Fibroblast of skin of right biceps (primary cell): ENCODE results near the gene OBSCN.

Experiments
- DNase-seq: peaks from one replicate; pipeline ENCODE4 v3.0.0-alpha.2; 2013

Gene OBSCN

DNA sequence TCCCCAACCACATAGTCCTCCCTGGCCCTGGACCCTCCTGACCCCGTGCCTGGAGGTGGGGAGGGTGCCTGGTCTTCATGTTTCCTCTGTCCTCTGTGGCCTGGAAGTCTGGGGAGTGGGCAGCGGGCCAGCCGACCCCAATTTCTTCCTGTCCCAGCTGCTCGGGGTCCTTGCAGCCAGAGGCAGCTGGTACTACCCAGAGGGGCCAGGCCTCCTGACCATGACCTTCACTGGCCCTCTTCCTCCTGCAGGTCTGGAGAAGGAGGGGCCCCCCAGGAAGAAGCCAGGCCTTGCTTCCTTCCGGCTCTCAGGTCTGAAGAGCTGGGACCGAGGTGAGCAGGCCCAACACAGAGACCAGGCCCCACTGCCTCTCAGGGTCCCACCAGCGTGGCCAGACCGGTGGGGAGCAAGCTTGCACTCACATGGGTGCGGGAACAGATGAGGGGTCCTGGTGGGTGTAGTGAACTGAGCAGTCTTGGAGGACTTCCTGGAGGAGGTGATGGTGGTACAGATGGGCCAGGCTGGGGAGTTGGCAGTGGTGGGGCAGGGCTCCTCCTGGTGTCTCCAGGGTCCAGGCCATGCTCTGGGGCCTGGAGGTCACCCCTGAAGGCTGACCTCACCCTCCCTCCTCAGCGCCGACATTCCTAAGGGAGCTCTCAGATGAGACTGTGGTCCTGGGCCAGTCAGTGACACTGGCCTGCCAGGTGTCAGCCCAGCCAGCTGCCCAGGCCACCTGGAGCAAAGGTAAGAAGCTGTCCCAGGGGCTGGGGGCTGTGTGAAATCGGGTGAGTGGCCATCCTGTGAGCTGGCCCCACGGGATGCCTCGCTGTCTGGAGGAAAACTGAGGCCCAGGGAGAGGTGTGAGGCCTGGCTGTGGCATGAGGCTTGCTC, 166.1 kb downstream of the OBSCN start:
- no peak for DNase-seq

DNA sequence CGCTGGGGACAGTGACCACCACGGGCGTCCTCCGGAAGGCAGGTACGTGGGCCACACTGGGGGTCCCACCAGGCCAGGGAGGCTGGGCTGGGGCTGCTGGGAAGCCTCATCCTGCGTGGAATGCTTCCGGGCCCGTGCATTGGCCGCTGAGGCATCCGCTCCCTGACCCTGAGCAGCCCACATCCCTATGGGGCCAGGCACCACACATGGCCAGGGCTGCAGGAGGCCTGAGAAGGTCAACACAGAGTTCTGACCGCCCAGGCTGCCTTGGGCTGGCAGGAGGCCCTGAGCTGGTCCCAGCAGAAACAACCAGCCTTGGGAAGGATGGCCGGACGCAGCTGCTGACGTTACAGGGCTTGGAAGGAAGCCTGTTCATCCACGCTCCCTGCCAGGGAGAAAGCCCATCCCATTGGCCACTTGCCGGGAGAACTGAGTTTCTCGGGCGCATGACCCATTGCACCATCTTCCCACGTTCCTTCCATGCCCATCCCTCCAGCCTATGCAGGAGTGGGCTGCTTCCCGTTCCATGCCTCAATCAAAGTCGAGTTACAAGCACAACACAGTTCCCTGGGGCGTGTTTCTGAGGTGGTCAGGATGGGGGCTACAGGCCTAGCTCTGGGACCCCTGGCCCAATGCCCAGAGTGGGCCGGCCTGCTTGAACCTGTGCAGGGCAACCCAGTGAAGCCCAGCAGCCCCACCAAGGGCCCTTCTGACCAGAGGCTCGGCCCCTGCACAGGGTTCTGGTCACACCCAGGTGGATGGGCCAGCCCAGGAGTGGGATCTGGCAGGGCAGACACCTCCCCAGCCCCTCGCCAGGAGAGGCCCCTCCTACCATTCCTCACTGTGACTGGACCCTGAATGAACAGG, 167.1 kb downstream of the OBSCN start:
- DNase-seq = peak; percentile 39

DNA sequence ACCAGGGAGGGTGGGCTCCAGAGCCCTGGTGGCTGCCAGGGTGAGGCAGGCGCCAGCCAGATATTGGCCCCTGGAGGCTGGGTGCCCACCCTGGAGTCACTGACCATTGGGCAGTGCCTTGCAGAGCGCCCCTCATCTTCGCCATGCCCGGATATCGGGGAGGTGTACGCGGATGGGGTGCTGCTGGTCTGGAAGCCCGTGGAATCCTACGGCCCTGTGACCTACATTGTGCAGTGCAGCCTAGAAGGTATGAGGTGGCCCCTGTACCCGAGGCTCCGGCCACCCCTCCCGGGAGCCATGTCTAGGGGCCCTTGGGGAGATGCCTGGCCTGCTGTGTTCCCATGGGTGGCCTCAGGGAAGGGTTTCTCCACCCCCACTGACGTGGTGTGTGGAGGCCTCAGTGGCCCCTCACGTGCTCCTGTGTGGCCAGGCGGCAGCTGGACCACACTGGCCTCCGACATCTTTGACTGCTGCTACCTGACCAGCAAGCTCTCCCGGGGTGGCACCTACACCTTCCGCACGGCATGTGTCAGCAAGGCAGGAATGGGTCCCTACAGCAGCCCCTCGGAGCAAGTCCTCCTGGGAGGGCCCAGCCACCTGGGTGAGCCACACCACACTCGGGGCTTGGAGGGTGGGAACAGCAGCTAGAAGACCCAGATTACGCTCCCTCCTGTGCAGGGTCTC, 167.9 kb downstream of the OBSCN start:
- DNase-seq = no peak

DNA sequence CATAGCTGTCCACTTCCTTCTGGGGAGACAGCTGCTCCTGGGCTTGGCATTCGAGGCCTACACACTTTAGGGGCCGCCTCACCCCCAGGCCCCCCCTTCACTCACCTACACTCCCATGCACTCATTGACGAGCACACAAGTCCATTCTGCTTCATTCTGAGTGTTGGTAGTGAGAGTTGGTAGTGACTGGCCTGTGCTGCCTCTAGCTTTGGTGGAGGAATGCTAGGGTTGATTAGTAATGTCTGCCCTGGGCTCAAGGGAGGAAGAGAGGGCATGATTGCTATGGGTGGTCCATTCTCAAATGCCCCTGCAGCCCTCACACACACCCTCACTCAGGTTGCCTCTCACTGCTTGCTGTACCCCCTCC, 168.4 kb downstream of the OBSCN start:
- no peak for DNase-seq

DNA sequence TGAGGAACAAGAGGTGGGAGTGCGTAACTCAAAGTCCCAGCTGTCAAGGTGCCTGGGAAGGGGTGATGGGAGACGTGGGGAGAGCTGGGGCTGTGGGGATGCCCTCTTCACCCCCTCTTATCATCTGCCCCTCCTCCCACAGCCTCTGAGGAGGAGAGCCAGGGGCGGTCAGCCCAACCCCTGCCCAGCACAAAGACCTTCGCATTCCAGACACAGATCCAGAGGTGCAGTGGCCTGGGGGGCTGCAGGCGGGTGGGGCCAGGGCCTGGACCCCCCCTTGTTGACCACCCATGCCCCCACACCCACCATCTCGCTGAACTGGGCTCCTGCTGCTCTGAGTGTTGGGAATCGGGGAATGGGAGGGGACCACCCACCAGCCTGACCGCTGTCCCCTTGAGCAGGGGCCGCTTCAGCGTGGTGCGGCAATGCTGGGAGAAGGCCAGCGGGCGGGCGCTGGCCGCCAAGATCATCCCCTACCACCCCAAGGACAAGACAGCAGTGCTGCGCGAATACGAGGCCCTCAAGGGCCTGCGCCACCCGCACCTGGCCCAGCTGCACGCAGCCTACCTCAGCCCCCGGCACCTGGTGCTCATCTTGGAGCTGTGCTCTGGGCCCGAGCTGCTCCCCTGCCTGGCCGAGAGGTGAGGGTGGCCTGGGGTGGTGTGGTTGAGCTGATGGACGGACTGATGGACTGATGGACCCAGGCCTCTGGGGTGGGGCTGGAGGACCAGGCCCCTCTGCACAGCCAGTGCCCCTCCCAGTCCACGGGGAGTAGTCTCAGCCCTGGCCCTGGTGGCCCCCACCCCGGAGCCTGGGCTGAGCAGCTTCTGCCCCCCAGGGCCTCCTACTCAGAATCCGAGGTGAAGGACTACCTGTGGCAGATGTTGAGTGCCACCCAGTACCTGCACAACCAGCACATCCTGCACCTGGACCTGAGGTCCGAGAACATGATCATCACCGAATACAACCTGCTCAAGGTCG, 169.1 kb downstream of the OBSCN start:
- no peak for DNase-seq

DNA sequence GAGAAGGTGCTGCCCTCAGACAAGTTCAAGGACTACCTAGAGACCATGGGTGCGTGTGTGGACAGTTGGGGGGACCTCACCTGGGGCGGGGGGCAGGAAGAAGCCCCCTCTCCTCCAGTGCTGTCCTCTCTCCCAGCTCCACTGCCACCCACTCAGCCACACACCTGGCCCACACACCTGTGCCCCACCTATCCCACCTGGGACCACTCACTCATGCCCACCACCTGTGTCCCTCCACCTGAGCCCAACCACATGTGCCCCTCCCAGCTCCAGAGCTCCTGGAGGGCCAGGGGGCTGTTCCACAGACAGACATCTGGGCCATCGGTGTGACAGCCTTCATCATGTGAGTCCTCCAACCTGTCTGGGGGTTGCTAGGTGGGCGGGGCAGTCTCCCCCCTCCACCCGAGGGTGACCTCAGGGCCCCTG, 169.8 kb downstream of the OBSCN start:
- DNase-seq = no peak

DNA sequence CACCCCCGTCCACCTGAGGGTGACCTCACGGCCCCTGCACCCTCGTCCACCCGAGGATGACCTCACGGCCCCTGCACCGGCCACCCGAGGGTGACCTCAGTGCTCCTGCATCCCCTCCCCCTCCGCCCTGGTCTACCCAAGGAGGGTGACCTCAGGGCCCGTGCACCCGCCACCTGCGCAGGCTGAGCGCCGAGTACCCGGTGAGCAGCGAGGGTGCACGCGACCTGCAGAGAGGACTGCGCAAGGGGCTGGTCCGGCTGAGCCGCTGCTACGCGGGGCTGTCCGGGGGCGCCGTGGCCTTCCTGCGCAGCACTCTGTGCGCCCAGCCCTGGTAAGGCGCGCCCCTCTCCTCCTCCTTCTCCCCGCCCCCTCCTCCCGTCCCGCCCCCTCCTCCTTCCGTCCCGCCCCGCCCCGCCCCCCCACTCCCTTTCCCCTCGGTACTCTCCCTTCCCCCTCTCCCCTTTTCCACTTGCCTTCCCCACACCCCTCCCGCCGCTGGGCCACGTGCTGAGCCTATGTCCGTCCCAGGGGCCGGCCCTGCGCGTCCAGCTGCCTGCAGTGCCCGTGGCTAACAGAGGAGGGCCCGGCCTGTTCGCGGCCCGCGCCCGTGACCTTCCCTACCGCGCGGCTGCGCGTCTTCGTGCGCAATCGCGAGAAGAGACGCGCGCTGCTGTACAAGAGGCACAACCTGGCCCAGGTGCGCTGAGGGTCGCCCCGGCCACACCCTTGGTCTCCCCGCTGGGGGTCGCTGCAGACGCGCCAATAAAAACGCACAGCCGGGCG, 170.4 kb downstream of the OBSCN start:
- peak; percentile 62 for DNase-seq

DNA sequence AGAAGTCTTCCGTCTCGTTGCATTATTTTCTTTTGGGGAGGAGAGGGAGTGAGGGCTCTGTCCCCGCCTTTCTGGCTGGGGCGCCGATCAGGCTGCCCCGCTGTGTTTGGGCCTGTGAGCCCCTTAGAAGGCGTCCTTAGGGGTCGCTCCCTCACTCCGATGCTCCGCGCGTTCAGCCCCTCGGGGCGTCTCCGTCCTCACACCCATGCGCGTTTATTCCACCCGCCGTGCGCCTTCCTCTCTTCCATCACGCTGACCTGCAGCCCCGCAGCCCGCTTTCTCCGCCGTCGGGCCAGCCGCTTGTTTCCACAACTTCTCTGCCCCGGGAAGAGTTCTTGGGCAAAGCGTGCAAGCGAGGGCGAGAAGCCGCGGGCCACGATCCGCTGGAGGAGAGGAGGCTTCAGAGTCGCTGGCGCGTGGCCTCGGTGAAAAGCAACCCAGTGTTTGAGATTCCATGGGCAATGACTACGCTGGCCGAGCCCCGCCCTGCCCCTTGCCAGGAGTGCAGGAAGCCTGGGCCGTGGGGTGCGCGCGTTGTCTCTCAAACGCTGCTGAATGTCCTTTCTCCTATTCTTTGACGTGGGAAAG, 171.1 kb downstream of the OBSCN start:
- peak; percentile 24 for DNase-seq

DNA sequence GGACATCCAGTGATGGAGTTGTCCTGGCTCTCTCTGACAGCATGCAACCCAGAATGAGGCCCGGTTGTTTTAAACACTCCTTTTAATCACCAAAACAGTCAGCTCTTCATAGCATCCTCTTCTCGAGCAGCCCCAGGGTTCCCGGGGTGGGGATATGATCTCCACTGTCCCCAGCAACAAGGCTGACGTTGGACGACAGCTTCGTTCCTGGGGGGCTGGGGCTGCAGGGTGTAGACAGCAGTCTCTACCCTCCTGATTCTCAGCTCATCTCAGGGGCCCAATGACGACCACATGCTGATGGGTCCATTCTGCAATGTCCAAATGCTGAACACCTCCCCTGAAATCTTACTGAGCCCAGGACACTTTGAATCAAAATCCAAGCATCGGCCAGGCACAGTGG, 171.8 kb downstream of the OBSCN start:
- no peak for DNase-seq

DNA sequence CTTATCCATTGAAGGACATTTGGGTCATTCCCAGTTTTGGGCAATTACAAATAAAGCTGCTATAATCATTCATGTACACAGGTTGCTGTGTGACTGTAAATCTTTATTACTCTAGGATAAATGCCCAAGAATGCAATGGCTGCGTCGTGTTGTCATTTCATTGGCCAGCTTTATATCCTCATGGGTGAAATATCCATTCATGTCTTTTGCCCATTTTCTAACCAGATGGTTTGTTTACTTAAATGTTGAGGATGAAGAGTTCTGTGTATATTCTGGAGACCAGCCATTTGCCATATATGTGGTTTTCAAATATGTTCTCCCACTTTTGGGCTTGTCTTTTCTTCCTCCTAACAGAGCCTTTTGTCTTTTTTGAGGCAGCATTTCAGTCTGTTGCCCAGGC, 173.5 kb downstream of the OBSCN start:
- peak; percentile 5 for DNase-seq

DNA sequence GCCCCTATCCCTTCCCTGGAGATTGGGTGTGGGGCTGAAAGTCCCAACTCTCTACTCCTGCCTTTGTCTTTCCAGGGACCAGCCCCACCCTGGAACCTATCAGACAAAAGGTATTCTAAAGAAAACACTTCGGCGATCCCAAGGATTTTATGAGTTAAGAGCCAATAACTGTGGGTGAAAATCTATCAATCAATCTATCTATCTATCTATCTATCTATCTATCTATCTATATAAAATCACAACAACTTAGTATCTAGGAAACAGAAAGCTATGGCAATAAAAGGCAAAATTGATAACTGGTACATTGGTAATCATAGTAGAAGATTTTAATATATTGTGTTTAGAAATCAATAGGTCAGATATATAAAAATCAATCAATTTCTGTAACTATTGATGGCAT, 175.9 kb downstream of the OBSCN start:
- no peak for DNase-seq

DNA sequence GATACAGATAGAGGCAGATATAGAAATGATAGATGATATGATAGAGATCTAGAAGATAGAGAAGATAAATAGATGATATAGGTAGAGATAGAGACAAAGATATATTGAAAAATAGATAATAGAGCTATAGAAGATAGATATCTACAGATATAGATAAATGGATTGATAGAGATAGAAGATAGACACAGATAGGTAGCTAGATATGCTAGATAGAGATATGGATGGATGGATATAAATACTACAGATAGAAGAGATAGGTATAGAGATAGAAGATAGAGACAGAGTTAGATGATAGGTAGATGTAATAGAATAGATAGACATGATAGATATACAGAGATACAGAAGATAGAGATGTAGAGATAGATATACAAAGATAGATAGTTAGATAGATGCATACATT, 177.4 kb downstream of the OBSCN start:
- DNase-seq = no peak

DNA sequence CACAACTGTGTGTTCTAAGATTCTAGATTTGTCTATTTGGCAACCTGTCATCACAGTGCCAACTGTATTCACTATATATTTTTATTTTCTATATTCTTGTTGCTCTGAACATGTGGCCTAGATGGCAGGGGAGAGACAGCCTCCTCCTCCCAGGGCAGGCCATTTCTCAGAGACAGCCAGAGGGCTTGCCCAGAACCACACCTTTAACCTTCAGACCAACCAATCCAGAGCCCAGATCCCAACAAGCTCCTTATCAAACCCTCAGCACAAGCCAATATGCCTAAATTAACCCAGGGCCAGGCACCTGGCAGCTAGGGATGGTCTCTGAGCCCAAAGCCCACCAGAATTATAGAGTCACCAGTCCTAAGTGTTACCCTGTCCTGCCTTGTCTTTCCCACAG, 179.5 kb downstream of the OBSCN start:
- DNase-seq = no peak

DNA sequence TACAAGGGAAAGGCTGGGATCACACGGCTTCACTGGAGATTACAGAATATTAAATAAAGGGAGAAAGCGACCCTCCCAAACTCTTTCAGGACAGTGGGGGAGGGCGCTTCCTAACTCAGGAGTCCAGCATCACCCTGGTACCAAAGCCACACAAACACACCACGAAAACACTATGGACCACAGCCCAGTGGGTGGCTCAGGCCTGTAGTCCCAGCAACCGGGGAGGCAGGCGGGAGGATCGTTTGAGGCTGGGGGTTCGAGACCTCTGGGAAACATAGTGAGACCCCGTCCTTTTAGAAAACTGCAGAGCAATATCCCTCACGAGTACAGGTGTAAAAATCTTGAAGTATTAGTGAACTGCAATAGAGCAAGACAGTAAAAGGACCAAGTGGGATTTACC, 182.8 kb downstream of the OBSCN start:
- no peak for DNase-seq

DNA sequence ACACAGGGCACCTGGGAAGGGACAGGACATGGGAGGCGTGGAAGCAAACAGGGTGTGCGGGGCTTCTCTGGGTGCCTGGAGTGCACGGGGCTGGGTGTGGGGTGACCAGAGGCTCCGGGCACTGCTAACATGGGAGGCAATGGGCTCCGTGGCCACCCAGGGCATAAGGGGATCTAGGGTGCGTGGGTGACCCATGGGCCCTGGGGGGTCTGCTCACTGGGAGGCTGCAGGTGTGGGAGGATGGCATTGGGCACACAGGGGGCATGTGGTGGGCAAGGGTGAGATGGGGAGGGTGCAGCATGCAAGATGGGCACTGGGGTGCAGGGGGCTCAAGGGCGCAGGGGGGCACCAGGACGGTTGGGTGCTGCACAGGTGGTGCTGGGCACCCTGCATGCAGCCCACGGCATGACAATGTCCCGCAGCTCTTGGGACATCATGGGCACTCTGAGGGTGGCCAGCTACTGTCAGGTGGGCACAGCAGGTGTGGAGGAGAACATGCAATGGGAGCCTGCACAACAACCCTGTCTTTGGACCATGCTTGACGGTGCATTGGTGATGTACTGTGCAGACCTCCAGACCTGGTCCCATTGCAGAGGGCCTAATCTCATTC, 183.7 kb downstream of the OBSCN start:
- no peak for DNase-seq

DNA sequence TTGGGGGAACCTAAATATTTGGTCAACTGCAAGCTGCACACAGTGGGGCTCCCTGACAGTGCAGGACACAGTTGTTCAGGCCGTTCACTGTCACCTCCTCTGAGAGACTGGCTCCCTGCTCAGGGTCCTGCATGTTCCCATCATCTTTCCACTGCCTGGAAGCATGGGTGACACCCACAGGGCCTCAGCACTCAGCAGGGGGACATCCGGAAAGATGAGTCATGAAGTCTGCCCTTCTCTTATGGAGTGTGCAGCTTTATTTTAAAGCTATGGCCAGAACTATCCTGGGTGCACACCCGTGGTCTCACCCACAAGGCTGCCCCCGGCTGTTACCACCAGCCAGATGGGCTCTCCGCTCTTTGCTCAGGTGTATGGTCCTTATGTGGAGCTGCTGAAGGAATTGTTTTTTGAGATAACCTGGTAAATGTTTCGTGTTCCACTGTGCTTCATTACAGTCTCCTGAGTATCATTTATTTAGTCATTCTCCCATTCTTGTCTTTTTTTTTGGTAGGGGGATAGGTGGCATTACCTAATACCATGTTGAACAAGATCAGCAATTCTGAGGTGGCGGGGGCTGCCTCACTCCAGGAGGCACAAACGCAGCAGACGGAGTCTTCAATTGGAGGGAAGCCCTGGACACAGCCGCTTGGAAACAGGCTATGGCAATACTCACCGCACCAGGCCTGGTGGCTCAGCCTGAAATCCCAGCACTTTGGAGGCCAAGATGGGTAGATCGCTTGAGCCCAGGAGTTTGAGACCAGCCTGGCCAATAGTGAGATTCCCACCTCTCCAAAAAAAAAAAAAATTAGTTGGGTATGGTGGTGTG, 184.5 kb downstream of the OBSCN start:
- peak; percentile 38 for DNase-seq

DNA sequence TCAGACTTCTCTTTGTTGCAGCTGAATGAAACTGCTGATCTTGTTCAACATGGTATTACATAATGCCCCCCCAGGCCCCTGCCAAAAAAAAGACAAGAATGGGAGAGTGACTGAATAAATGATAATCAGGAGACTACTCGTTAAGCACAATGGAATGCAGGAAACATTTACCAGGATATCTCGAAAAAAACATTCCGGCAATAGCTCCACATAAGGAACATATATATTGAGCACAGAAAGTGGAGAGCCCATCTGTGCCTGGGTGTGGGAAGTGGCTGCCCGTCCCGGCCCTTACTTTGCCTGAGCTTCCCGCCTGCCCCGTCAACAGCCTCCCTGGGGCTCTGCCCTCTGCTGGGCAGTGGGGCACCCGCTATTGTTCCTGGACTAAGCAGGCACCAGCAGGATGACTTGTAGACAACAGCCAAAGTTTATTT, 185.4 kb downstream of the OBSCN start:
- DNase-seq = peak; percentile 77

DNA sequence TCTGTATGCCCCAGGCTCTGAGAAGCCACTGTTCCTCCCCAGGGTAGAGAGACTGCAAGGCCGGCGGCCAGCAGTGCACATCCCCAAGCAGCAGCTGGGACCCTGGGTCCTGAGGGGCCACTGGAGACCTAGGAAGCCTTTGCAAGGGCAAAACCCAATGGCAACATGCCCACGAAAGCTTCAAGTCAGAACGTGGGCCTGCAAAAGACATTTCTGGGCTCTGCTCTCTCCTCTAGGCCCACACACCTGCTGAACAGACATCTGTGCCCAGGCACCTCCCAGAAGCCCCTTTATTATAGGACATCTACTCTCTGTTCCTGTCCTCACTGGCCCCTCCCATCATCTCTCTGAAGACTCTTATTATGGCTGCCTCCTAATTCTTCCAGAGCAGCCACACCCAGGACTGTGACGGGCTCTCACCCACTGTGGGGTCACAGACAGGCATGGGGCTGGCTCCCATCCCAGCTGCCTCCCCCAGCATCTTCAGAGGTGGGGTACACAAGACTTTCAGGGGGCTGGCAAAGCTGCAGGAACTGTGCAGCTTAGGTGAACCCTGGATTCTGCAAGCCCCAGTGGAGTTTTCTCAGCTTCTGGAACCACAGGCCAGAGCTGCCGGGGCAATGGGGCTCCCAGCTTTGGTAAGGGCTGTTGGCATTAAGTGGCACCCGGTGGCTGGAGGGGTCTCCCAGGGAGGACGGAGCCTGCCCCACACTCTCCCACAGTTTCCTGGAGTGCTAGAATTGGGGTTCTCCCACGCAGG, 186.1 kb downstream of the OBSCN start:
- DNase-seq = no peak
